Measurements from ENCODE around the gene RAB43. TPM values are rescaled to one million over a fixed set of nuclear protein-coding genes. Genes with fewer than 3 reads are reported as not detected.

Gene RAB43
- total RNA-seq = 16.9 and 20.5 TPM in 2 replicates

GRCh38 chr3:129121792-129122411, at the start of gene RAB43:
TSS of gene RAB43 (minus strand) at chr3:129121804. CDS start at chr3:129121489, 315 bp downstream.

GRCh38 chr3:129160891-129161859, 39.6 kb upstream of the RAB43 start, which contains the start of gene ISY1:
TSS of gene ISY1 (minus strand) at chr3:129161063. CDS start at chr3:129160975, 88 bp downstream.

GRCh38 chr3:129060276-129061022, 61.2 kb downstream of the RAB43 start, which contains the start of gene GP9:
TSS of gene GP9 (plus strand) at chr3:129060779. CDS start at chr3:129061740, 961 bp downstream.

Other genes with a start within 250 kb of the RAB43 start
- 38.7 and 44.8 TPM in 2 replicates for gene ACAD9, start 242.2 kb downstream of the RAB43 start, total RNA-seq
- gene CFAP92, start 127.7 kb downstream of the RAB43 start, total RNA-seq = not detected in 2 replicates
- 0.32 TPM in 1 of 2 replicates, not detected in the other for gene EFCC1, start 120.5 kb downstream of the RAB43 start, total RNA-seq
- gene GP9, start 61.0 kb downstream of the RAB43 start, total RNA-seq = 0.32 TPM in 1 of 2 replicates, not detected in the other
- 53.9 and 63.1 TPM in 2 replicates for gene ISY1, start 39.3 kb upstream of the RAB43 start, total RNA-seq
- 298 and 320 TPM in 2 replicates for gene CNBP, start 62.1 kb upstream of the RAB43 start, total RNA-seq
- gene COPG1, start 127.8 kb upstream of the RAB43 start, total RNA-seq = 195 and 233 TPM in 2 replicates
- gene HMCES, start 157.1 kb upstream of the RAB43 start, total RNA-seq = 24.4 and 31.2 TPM in 2 replicates

All from epithelial cell of umbilical artery (primary cell).